Neutrophil (primary cell): Measurements from ENCODE around the gene CACNA1E.

Experiments used
- H3K27ac ChIP-seq: fragments of 200-600 bp; sonication (generic); 2 replicates; pipeline ENCODE4 v1.5.1; 2016; ENCODE audit warnings: mild to moderate bottlenecking, moderate library complexity
- H3K27me3 ChIP-seq: fragments of 200-600 bp; sonication (generic); 2 replicates; pipeline ENCODE4 v1.6.0; 2016; ENCODE audit warnings: mild to moderate bottlenecking
- H3K36me3 ChIP-seq: fragments of 200-600 bp; sonication (generic); 2 replicates; pipeline ENCODE4 v1.5.1; 2017
- H3K4me1 ChIP-seq, 2 experiments: fragments of 200-600 bp in 1 of 2; sonication (generic) in 1 of 2; 1 replicate in 1 of 2; 2 replicates in 1 of 2; pipeline versions ENCODE4 v1.5.1 to v1.6.1; 2013 to 2016; ENCODE audit warnings: low read depth in 1 of 2, low read length in 1 of 2, mild to moderate bottlenecking in 1 of 2, moderate library complexity in 1 of 2; ENCODE audit not compliant: control insufficient read depth in 1 of 2, insufficient read depth in 1 of 2
- H3K4me3 ChIP-seq, 2 experiments: fragments of 200-600 bp in 1 of 2; sonication (generic) in 1 of 2; 1 replicate in 1 of 2; 2 replicates in 1 of 2; pipeline ENCODE4 v1.5.1; 2013 to 2016; ENCODE audit warnings: low read depth in 1 of 2, low read length in 1 of 2, mild to moderate bottlenecking in 1 of 2, moderate library complexity in 1 of 2
- H3K9me3 ChIP-seq: fragments of 200-600 bp; sonication (generic); 2 replicates; pipeline ENCODE4 v1.5.1; 2016
- CTCF ChIP-seq: fragments of 200-600 bp; sonication (generic); IDR thresholded peaks from 2 replicates; pipeline ENCODE4 v1.5.1; 2016; ENCODE audit warnings: antibody characterized with exemption

The CACNA1E gene

GRCh38 chr1:181623850-181624249 is 140.5 kb downstream of the CACNA1E start:
- no peaks in the 10 kb centered on the region for H3K9me3 ChIP-seq
- H3K4me3 ChIP-seq, result no peak overlapping the region
- peaks cover 9% of the 10 kb centered on the region for H3K27me3 ChIP-seq
- H3K36me3 ChIP-seq, result no peaks in the 10 kb centered on the region
- no peak for TF ChIP-seq CTCF
- no peaks in the 10 kb centered on the region for H3K4me1 ChIP-seq
- no peak overlapping the region for H3K27ac ChIP-seq

- Histone ChIP-seq H3K27ac (no peak overlapping the region), H3K4me1 (no peaks in the 10 kb centered on the region)
- no peak for TF ChIP-seq CTCF
Observed at GRCh38 chr1:181626279-181626938, 143.1 kb downstream of the CACNA1E start.

DNA sequence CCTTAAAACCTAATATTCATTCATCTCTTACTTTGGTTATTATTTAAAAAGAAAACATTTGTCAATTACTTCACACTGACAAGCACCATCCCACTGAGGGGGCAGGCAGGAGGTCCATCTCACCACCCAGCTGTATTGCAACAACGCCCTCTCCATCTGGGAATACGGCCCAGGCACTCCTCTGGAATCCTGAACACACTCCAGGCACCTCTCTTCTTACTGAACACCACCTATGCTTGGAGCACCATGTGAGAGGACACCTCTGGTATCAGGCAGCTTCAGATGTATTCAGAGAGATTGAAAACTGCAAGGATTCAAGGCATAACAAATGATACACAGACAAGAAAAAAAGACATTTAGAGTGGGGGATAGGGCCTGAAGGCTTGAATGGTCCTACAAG is 147.1 kb downstream of the CACNA1E start:
- H3K27ac ChIP-seq, result no peak overlapping the region
- no peaks in the 10 kb centered on the region for H3K4me1 ChIP-seq
- peaks cover 35% of the 10 kb centered on the region for H3K27me3 ChIP-seq
- no peaks in the 10 kb centered on the region for H3K36me3 ChIP-seq
- no peaks in the 10 kb centered on the region for H3K9me3 ChIP-seq
- no peak overlapping the region for H3K4me3 ChIP-seq
- no peak for TF ChIP-seq CTCF

More at GRCh38 chr1:181626279-181626938, 143.1 kb downstream of the CACNA1E start:
- no peaks in the 10 kb centered on the region for H3K9me3 ChIP-seq
- H3K36me3 ChIP-seq, result no peaks in the 10 kb centered on the region
- no peak overlapping the region for H3K4me3 ChIP-seq
- H3K27me3 ChIP-seq, result peaks cover 15% of the 10 kb centered on the region

DNA sequence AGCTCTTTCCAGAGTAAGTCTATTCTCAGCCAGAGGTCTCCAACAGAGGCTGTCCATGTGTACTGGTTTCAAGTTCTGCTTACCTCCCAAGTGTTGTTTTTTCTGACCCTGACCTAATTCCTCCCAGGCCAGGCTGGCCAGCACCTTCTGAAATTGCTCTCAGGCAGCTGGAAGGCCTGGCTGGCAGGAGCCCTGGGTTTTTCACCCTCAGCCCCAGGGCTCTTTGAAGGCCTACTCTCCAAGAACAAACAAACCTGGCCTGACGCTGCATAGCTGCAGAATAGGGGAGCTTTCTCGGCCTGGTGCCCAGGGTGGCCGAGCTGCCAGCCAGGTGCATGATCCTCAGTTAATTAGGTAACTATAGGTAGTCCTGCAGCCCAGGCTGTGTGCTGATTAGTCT is 147.5 kb downstream of the CACNA1E start:
- Histone ChIP-seq H3K36me3 (no peaks in the 10 kb centered on the region), H3K27me3 (peaks cover 35% of the 10 kb centered on the region), H3K4me1 (no peaks in the 10 kb centered on the region), H3K4me3 (no peak overlapping the region), H3K27ac (no peak overlapping the region), H3K9me3 (no peaks in the 10 kb centered on the region)
- no peak for TF ChIP-seq CTCF

- H3K27ac ChIP-seq, result no peak overlapping the region
- H3K9me3 ChIP-seq, result no peaks in the 10 kb centered on the region
- peaks cover 30% of the 10 kb centered on the region for H3K27me3 ChIP-seq
- H3K4me3 ChIP-seq, result no peak overlapping the region
- H3K4me1 ChIP-seq, result no peaks in the 10 kb centered on the region
- no peaks in the 10 kb centered on the region for H3K36me3 ChIP-seq
- TF ChIP-seq CTCF, result no peak
Observed at GRCh38 chr1:181632492-181632891, 149.2 kb downstream of the CACNA1E start.
